Measurements from ENCODE around the gene LRP1. TPM values are rescaled to one million over a fixed set of nuclear protein-coding genes. Genes with fewer than 3 reads are reported as not detected.
A peak's percentile ranks its signal among the peaks of the same experiment; 100 is the strongest.

The LRP1 gene
- total RNA-seq, 1 experiment from 2014 or later: 0.56 TPM

GRCh38 chr12:57229046-57229633 lies 100.9 kb downstream of the LRP1 start:
- no peaks in the 10 kb centered on the region for H3K9me2 ChIP-seq (replicated peaks; ENCODE audit: insufficient read depth, low read length)
- H3K9ac ChIP-seq (ENCODE audit: low read length): peak overlapping the region; percentile 98
- H2AFZ ChIP-seq (ENCODE audit: low read length): peak overlapping the region; percentile 29
- peak overlapping the region; percentile 91 for H3K4me3 ChIP-seq (ENCODE audit: low read length)
- H3K4me1 ChIP-seq (ENCODE audit: low read length): peaks cover 78% of the 10 kb centered on the region
- H4K20me1 ChIP-seq (ENCODE audit: insufficient read depth, low read depth, low read length): peaks cover 25% of the 10 kb centered on the region
- H3K27ac ChIP-seq (ENCODE audit: low read length): peak overlapping the region; percentile 89
- H3K4me2 ChIP-seq (ENCODE audit: low read depth, low read length, poor library complexity, severe bottlenecking): peak overlapping the region; percentile 95
- DNase-seq: no peak
- no peaks in the 10 kb centered on the region for H3K27me3 ChIP-seq (ENCODE audit: low read length)
- H3K79me2 ChIP-seq (ENCODE audit: low read length): peaks cover 24% of the 10 kb centered on the region
- no peaks in the 10 kb centered on the region for H3K9me3 ChIP-seq (ENCODE audit: low read length)
- peaks cover 26% of the 10 kb centered on the region for H3K36me3 ChIP-seq (ENCODE audit: insufficient read depth, low read length)

DNA sequence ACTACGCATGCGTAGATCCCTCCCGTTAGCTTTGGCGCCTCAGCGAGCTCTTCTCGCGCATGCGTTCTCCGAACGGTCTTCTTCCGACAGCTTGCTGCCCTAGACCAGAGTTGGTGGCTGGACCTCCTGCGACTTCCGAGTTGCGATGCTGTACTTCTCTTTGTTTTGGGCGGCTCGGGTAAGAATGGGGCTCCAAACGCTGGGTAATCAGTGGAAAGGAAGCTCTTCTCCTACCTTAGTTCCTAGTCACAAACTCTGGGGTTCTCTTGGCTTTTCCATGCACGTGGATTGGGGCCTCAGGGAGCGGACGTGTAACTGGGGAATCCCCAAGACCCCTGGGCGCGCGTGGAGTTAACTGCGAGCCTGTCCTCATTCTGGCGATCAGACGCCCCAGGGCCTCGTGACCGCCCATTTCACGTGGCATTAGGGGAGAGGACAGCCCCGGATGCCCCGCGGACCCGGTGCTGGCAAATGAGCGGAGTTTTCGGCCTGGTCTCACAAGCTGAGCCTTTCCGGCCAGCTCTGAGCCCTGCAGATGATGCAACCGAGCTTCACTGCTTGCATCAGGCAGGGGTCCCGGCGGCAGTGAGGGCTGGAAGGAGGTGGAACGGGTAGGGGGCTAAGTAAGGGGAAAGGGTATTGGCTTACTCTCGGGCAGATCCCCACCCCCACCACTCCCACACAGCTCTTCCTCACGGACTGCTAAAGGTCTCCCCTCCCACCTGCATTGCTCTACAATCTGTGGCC lies 101.5 kb downstream of the LRP1 start, which contains the start of gene SHMT2:
SHMT2 (plus strand) TSS at position 78 of the 747 bp plus-strand sequence; CDS start at position 146, 68 bp downstream.
- peak; percentile 98 for DNase-seq
- no peaks in the 10 kb centered on the region for H3K9me2 ChIP-seq (replicated peaks; ENCODE audit: insufficient read depth, low read length)
- H3K27ac ChIP-seq (ENCODE audit: low read length): peak within 1 kb of the TSS; percentile 89
- H3K79me2 ChIP-seq (ENCODE audit: low read length): peaks cover 24% of the 10 kb centered on the region
- peak within 1 kb of the TSS; percentile 29 for H2AFZ ChIP-seq (ENCODE audit: low read length)
- H3K27me3 ChIP-seq (ENCODE audit: low read length): no peaks in the 10 kb centered on the region
- H3K4me3 ChIP-seq (ENCODE audit: low read length): peak within 1 kb of the TSS; percentile 91
- peak within 1 kb of the TSS; percentile 98 for H3K9ac ChIP-seq (ENCODE audit: low read length)
- peaks cover 85% of the 10 kb centered on the region for H3K4me1 ChIP-seq (ENCODE audit: low read length)
- H4K20me1 ChIP-seq (ENCODE audit: insufficient read depth, low read depth, low read length): peaks cover 25% of the 10 kb centered on the region
- peak within 1 kb of the TSS; percentile 95 for H3K4me2 ChIP-seq (ENCODE audit: low read depth, low read length, poor library complexity, severe bottlenecking)
- peaks cover 26% of the 10 kb centered on the region for H3K36me3 ChIP-seq (ENCODE audit: insufficient read depth, low read length)
- no peaks in the 10 kb centered on the region for H3K9me3 ChIP-seq (ENCODE audit: low read length)

- Histone ChIP-seq H3K4me2 (ENCODE audit: low read depth, low read length, poor library complexity, severe bottlenecking) (peak overlapping the region; percentile 95), H3K27ac (ENCODE audit: low read length) (peak overlapping the region; percentile 89), H3K9me2 (replicated peaks; ENCODE audit: insufficient read depth, low read length) (no peaks in the 10 kb centered on the region), H3K9ac (ENCODE audit: low read length) (peak overlapping the region; percentile 98), H3K36me3 (ENCODE audit: insufficient read depth, low read length) (peaks cover 26% of the 10 kb centered on the region), H3K27me3 (ENCODE audit: low read length) (no peaks in the 10 kb centered on the region), H3K4me3 (ENCODE audit: low read length) (peak overlapping the region; percentile 91), H3K4me1 (ENCODE audit: low read length) (peaks cover 86% of the 10 kb centered on the region), H3K9me3 (ENCODE audit: low read length) (no peaks in the 10 kb centered on the region), H4K20me1 (ENCODE audit: insufficient read depth, low read depth, low read length) (peaks cover 25% of the 10 kb centered on the region), H3K79me2 (ENCODE audit: low read length) (peaks cover 24% of the 10 kb centered on the region), H2AFZ (ENCODE audit: low read length) (no peak overlapping the region)
- no peak for DNase-seq
Observed at GRCh38 chr12:57230381-57231155, 102.3 kb downstream of the LRP1 start.

DNA sequence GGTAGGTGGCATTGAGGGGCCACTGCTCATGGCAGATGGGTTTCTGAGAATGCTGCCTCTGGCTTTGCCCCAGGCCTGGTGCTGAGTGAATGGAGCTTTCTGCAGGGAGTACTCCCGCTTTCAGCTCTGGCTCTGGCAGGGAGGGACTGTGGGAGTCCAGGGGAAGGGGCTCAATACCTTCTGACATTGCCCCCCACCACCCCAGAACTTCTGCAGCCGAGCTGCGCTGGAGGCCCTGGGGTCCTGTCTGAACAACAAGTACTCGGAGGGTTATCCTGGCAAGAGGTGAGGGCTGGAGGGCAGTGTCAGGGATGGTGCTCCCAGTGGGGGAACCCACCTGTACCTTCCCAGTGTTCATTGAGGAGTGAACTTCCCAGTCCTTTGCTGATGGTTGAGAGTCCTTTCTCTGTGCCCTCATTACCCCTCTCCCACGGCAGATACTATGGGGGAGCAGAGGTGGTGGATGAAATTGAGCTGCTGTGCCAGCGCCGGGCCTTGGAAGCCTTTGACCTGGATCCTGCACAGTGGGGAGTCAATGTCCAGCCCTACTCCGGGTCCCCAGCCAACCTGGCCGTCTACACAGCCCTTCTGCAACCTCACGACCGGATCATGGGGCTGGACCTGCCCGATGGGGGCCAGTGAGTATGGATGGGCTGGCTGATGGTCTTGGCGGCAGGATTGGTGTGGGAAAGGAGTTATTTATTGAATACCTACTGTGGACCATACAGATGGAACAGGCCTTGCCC lies 103.2 kb downstream of the LRP1 start:
- Histone ChIP-seq H3K9me3 (ENCODE audit: low read length) (no peaks in the 10 kb centered on the region), H3K9ac (ENCODE audit: low read length) (peak overlapping the region; percentile 98), H2AFZ (ENCODE audit: low read length) (no peak overlapping the region), H3K27ac (ENCODE audit: low read length) (peak overlapping the region; percentile 89; the same call in 1 of the 2 replicates), H3K4me1 (ENCODE audit: low read length) (peaks cover 85% of the 10 kb centered on the region), H3K4me2 (ENCODE audit: low read depth, low read length, poor library complexity, severe bottlenecking) (peak overlapping the region; percentile 95), H3K27me3 (ENCODE audit: low read length) (no peaks in the 10 kb centered on the region), H4K20me1 (ENCODE audit: insufficient read depth, low read depth, low read length) (peaks cover 25% of the 10 kb centered on the region), H3K4me3 (ENCODE audit: low read length) (peak overlapping the region; percentile 91), H3K79me2 (ENCODE audit: low read length) (peaks cover 24% of the 10 kb centered on the region), H3K36me3 (ENCODE audit: insufficient read depth, low read length) (peaks cover 26% of the 10 kb centered on the region), H3K9me2 (replicated peaks; ENCODE audit: insufficient read depth, low read length) (no peaks in the 10 kb centered on the region)
- DNase-seq: no peak

DNA sequence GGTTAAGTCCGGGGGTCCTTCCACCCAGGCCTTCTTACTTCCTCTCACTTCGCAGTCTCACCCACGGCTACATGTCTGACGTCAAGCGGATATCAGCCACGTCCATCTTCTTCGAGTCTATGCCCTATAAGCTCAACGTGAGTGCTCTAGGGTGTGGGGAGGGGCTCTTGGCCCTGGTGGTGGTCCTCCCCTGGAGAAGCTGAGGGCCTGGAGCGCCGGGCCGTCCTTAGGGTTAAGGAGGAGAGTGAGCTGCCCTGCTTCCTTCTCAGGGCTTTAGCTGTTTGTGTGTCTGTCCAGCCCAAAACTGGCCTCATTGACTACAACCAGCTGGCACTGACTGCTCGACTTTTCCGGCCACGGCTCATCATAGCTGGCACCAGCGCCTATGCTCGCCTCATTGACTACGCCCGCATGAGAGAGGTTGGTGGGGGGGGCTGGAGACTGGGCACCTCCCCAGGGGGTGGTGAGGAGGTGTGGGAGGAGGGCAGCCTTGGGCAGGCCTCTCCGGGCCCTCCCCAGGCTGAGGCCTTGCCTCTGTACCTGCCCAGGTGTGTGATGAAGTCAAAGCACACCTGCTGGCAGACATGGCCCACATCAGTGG lies 104.0 kb downstream of the LRP1 start:
- Histone ChIP-seq H3K27me3 (ENCODE audit: low read length) (no peaks in the 10 kb centered on the region), H3K4me2 (ENCODE audit: low read depth, low read length, poor library complexity, severe bottlenecking) (no peak overlapping the region), H3K9me2 (replicated peaks; ENCODE audit: insufficient read depth, low read length) (no peaks in the 10 kb centered on the region), H3K79me2 (ENCODE audit: low read length) (peaks cover 24% of the 10 kb centered on the region), H3K4me3 (ENCODE audit: low read length) (no peak overlapping the region), H3K9ac (ENCODE audit: low read length) (no peak overlapping the region), H4K20me1 (ENCODE audit: insufficient read depth, low read depth, low read length) (peaks cover 25% of the 10 kb centered on the region), H2AFZ (ENCODE audit: low read length) (no peak overlapping the region), H3K9me3 (ENCODE audit: low read length) (no peaks in the 10 kb centered on the region), H3K36me3 (ENCODE audit: insufficient read depth, low read length) (peaks cover 26% of the 10 kb centered on the region), H3K27ac (ENCODE audit: low read length) (no peak overlapping the region), H3K4me1 (ENCODE audit: low read length) (peaks cover 77% of the 10 kb centered on the region)
- DNase-seq: no peak

DNA sequence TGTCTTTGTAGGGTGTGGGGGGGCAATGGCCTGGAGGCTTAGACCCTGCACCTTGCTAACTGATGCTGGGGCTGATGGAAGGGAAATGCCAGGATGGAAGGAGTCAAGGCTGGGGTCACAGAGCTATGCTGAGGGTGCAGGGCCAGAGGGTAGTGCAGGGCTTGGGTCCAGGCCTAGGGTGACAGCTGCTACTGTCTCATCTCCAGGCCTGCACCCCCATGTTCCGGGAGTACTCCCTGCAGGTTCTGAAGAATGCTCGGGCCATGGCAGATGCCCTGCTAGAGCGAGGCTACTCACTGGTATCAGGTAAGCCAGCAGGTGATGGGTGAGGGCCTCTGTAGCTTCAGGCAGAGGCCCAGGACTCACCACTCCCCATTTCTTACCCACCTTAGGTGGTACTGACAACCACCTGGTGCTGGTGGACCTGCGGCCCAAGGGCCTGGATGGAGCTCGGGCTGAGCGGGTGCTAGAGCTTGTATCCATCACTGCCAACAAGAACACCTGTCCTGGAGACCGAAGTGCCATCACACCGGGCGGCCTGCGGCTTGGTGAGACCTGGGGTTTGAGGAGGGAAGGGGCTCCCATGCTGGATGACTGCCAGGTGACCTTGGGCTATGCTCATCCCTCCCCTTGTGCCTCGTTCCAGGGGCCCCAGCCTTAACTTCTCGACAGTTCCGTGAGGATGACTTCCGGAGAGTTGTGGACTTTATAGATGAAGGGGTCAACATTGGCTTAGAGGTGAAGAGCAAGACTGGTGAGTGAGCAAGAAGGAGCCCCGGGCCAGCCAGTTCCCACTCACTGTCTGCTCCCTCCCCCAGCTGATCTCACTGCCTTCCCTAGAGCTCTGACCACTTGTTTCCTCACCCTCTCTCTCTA lies 105.3 kb downstream of the LRP1 start:
- peak overlapping the region; percentile 57 for H3K27ac ChIP-seq (ENCODE audit: low read length)
- no peak for DNase-seq
- H4K20me1 ChIP-seq (ENCODE audit: insufficient read depth, low read depth, low read length): peaks cover 25% of the 10 kb centered on the region
- H3K36me3 ChIP-seq (ENCODE audit: insufficient read depth, low read length): peaks cover 26% of the 10 kb centered on the region
- H3K27me3 ChIP-seq (ENCODE audit: low read length): no peaks in the 10 kb centered on the region
- H3K4me2 ChIP-seq (ENCODE audit: low read depth, low read length, poor library complexity, severe bottlenecking): no peak overlapping the region
- H3K4me3 ChIP-seq (ENCODE audit: low read length): no peak overlapping the region
- peak overlapping the region; percentile 31; the same call in 1 of the 2 replicates for H3K9ac ChIP-seq (ENCODE audit: low read length)
- H3K4me1 ChIP-seq (ENCODE audit: low read length): peaks cover 81% of the 10 kb centered on the region
- no peaks in the 10 kb centered on the region for H3K9me3 ChIP-seq (ENCODE audit: low read length)
- no peaks in the 10 kb centered on the region for H3K9me2 ChIP-seq (replicated peaks; ENCODE audit: insufficient read depth, low read length)
- H3K79me2 ChIP-seq (ENCODE audit: low read length): peaks cover 24% of the 10 kb centered on the region
- H2AFZ ChIP-seq (ENCODE audit: low read length): no peak overlapping the region

- peak overlapping the region; percentile 57 for H3K27ac ChIP-seq (ENCODE audit: low read length)
- peaks cover 24% of the 10 kb centered on the region for H3K79me2 ChIP-seq (ENCODE audit: low read length)
- H3K27me3 ChIP-seq (ENCODE audit: low read length): no peaks in the 10 kb centered on the region
- H3K4me2 ChIP-seq (ENCODE audit: low read depth, low read length, poor library complexity, severe bottlenecking): no peak overlapping the region
- no peak for DNase-seq
- peaks cover 25% of the 10 kb centered on the region for H4K20me1 ChIP-seq (ENCODE audit: insufficient read depth, low read depth, low read length)
- no peak overlapping the region for H3K4me3 ChIP-seq (ENCODE audit: low read length)
- no peaks in the 10 kb centered on the region for H3K9me2 ChIP-seq (replicated peaks; ENCODE audit: insufficient read depth, low read length)
- peaks cover 80% of the 10 kb centered on the region for H3K4me1 ChIP-seq (ENCODE audit: low read length)
- no peaks in the 10 kb centered on the region for H3K9me3 ChIP-seq (ENCODE audit: low read length)
- H2AFZ ChIP-seq (ENCODE audit: low read length): no peak overlapping the region
- peak overlapping the region; percentile 31 for H3K9ac ChIP-seq (ENCODE audit: low read length)
- peaks cover 26% of the 10 kb centered on the region for H3K36me3 ChIP-seq (ENCODE audit: insufficient read depth, low read length)
Observed at GRCh38 chr12:57234233-57234570, 105.9 kb downstream of the LRP1 start.
